M059J (cell line): ENCODE measurements around the gene ZNF506. TPM values are rescaled to one million over a fixed set of nuclear protein-coding genes. Genes with fewer than 3 reads are reported as not detected.
A peak's percentile ranks its signal among the peaks of the same experiment; 100 is the strongest.
"Not testable (repeated sequence)": the region's sequence is repeated elsewhere in the genome, so short reads cannot be mapped to it uniquely, and the experiment has no call there.

Experiments
- DNase-seq: peaks from one replicate; pipeline ENCODE4 v3.0.0-alpha.2; 2012; ENCODE audit warnings: low read depth
- total RNA-seq: library from RNA; depleted of rRNA; stranded (reverse); fragments of >200 nt; shearing (Covaris generic); gene quantifications from 2 replicates; pipeline ENCODE4 v1.2.3, GENCODE V29; 2014; rRNA removed

The ZNF506 gene
- total RNA-seq: 8.0 and 26.4 TPM in 2 replicates

GRCh38 chr19:19821366-19821951 lies at the start of gene ZNF506:
Gene ZNF506 (minus strand): TSS chr19:19821750. CDS start chr19:19821603, 147 bp downstream.
- peak; percentile 88 for DNase-seq

- DNase-seq: not testable (repeated sequence)
Observed at GRCh38 chr19:19870086-19870485, 48.5 kb upstream of the ZNF506 start.

- no peak for DNase-seq
Observed at GRCh38 chr19:19866611-19867248, 45.2 kb upstream of the ZNF506 start.

GRCh38 chr19:19865750-19866610 lies 44.4 kb upstream of the ZNF506 start, which contains the start of gene ZNF253:
Gene ZNF253 (plus strand): TSS chr19:19865882. CDS start chr19:19865997, 115 bp downstream.
- peak; percentile 95 for DNase-seq

GRCh38 chr19:19860756-19861390 lies 39.3 kb upstream of the ZNF506 start:
- no peak for DNase-seq

GRCh38 chr19:19858751-19859150 lies 37.2 kb upstream of the ZNF506 start:
- no peak for DNase-seq

- not testable (repeated sequence) for DNase-seq
Observed at GRCh38 chr19:19851740-19852139, 30.2 kb upstream of the ZNF506 start.

GRCh38 chr19:19849056-19849455 lies 27.5 kb upstream of the ZNF506 start:
- DNase-seq: no peak

GRCh38 chr19:19847781-19848180 lies 26.2 kb upstream of the ZNF506 start:
- DNase-seq: no peak

- no peak for DNase-seq
Observed at GRCh38 chr19:19835560-19836038, 14.0 kb upstream of the ZNF506 start.

- no peak for DNase-seq
Observed at GRCh38 chr19:19826875-19827274, 5.3 kb upstream of the ZNF506 start.

- no peak for DNase-seq
Observed at GRCh38 chr19:19823916-19824315, 2.4 kb upstream of the ZNF506 start.

GRCh38 chr19:19821976-19822375 lies 426 bp upstream of the ZNF506 start:
- DNase-seq: not testable (repeated sequence)

- no peak for DNase-seq
Observed at GRCh38 chr19:19820774-19821320, 703 bp downstream of the ZNF506 start.

GRCh38 chr19:19817357-19817756 lies 4.2 kb downstream of the ZNF506 start:
- DNase-seq: no peak

- no peak for DNase-seq
Observed at GRCh38 chr19:19816679-19817078, 4.9 kb downstream of the ZNF506 start.

- not testable (repeated sequence) for DNase-seq
Observed at GRCh38 chr19:19811999-19812398, 9.6 kb downstream of the ZNF506 start.

- DNase-seq: no peak
Observed at GRCh38 chr19:19805480-19805879, 16.1 kb downstream of the ZNF506 start.

- no peak for DNase-seq
Observed at GRCh38 chr19:19788015-19788414, 33.5 kb downstream of the ZNF506 start.

GRCh38 chr19:19785476-19785875 lies 36.1 kb downstream of the ZNF506 start:
- not testable (repeated sequence) for DNase-seq

GRCh38 chr19:19782783-19783182 lies 38.8 kb downstream of the ZNF506 start:
- DNase-seq: no peak
